K562 (cell line): ENCODE data around the gene FAM53C. TPM values are rescaled to one million over a fixed set of nuclear protein-coding genes. Genes with fewer than 3 reads are reported as not detected.

ENCODE experiments used
- CHD7 ChIP-seq: fragments of 200-600 bp; sonication (generic); IDR thresholded peaks from one replicate; pipeline ENCODE4 v1.6.1; 2012; ENCODE audit warnings: mild to moderate bottlenecking, low read depth, low read length, inconsistent platforms
- COPS2 ChIP-seq: fragments of 450-650 bp; conservative IDR thresholded peaks from 2 replicates; pipeline ENCODE4 v1.6.1; 2016; ENCODE audit warnings: mild to moderate bottlenecking, moderate library complexity
- FOXO4 ChIP-seq: fragments of 450-650 bp; formaldehyde crosslinking; IDR thresholded peaks from 2 replicates; pipeline ENCODE4 v1.4.0; 2020; ENCODE audit warnings: mild to moderate bottlenecking, moderate library complexity
- L3MBTL2 ChIP-seq: fragments of 450-650 bp; IDR thresholded peaks from 2 replicates; pipeline ENCODE4 v1.6.1; 2016; ENCODE audit warnings: mild to moderate bottlenecking, moderate library complexity
- MAZ ChIP-seq, 2 experiments: fragments of 450-650 bp in 1 of 2; sonication (generic) in 1 of 2; formaldehyde crosslinking; IDR thresholded peaks in 1 of 2; conservative IDR thresholded peaks in 1 of 2; 2 replicates each; pipeline versions ENCODE4 v1.4.0 to v1.5.0; 2020; ENCODE audit warnings: mild to moderate bottlenecking in 1 of 2, missing genetic modification reagents in 1 of 2
- MYNN ChIP-seq, 2 experiments: sonication (generic); formaldehyde crosslinking in 1 of 2; IDR thresholded peaks; 2 replicates each; pipeline versions ENCODE4 v1.5.0 to v1.6.1; 2016 to 2020; ENCODE audit warnings: antibody characterized with exemption in 1 of 2, missing genetic modification reagents in 1 of 2
- NBN ChIP-seq: fragments of 450-650 bp; IDR thresholded peaks from 2 replicates; pipeline ENCODE4 v1.6.1; 2016; ENCODE audit warnings: low read depth, mild to moderate bottlenecking
- SAFB ChIP-seq: fragments of 200-400 bp; formaldehyde crosslinking; IDR thresholded peaks from 2 replicates; pipeline ENCODE4 v1.6.1; 2017; ENCODE audit warnings: low read depth, low read length, borderline replicate concordance
- ZNF699 ChIP-seq: fragments of 250-450 bp; sonication (Bioruptor Pico); IDR thresholded peaks from 2 replicates; pipeline ENCODE4 v1.8.0; 2021; ENCODE audit warnings: mild to moderate bottlenecking, moderate library complexity; ENCODE audit not compliant: insufficient replicate concordance
- polyA plus RNA-seq, 8 experiments: library from polyadenylated mRNA; depleted of rRNA in 4 of 8; stranded (reverse) in 5 of 8; unstranded in 3 of 8; fragments of >200 nt; fragmentation: Nextera tagmentation in 2 of 8; fragmentation: Illumina TruSeq in 1 of 8; extraction: Ambion mirVana in 2 of 8; extraction: Trizol in 1 of 8; gene quantifications; 2 replicates each; pipeline versions ENCODE4 v1.2.1 to v1.2.3, GENCODE V29; 2011 to 2014; ENCODE audit warnings: inconsistent platforms in 1 of 8, missing spikeins in 1 of 8
- total RNA-seq, 7 experiments: library from RNA; depleted of rRNA in 6 of 7; stranded (reverse); fragments of >200 nt in 6 of 7; fragmentation: Illumina TruSeq in 2 of 7; extraction: Trizol in 2 of 7; gene quantifications; 2 replicates each; pipeline versions ENCODE4 v1.2.1 to v1.2.3, GENCODE V29; 2011 to 2021; ENCODE audit warnings: low replicate concordance in 1 of 7

FAM53C gene
- total and polyA plus RNA-seq, 9 of the 15 experiments (the other 6 are each of a cell fraction or from before 2014, with no cell fraction given), result 9.7 to 38.5 (median 25.2) TPM

GRCh38 chr5:138331449-138332368 is 6.4 kb upstream of the FAM53C start, which contains the start of gene CDC25C (continued):
- TF ChIP-seq CHD7 (no peak), FOXO4 (CRISPR knock-in tag) (no peak), L3MBTL2 (peak; percentile 92), SAFB (no peak), MAZ (CRISPR knock-in tag; conservative IDR thresholded peaks at IDR 0.05 in 1 of 2, IDR thresholded peaks at IDR 0.05 in 1 of 2) (peak; percentile 26 to 57; a peak in 1 of 4 replicates), COPS2 (no peak), NBN (peak; percentile 24; the same call in 1 of the 2 replicates), ZNF699 (CRISPR knock-in tag) (no peak), MYNN (IDR thresholded peaks at IDR 0.05) (no peak), MYNN (CRISPR knock-in tag; IDR thresholded peaks at IDR 0.05) (no peak)
